RWPE2 (cell line): ENCODE data around the gene PDE7B.

ENCODE experiments used
- ATAC-seq: fragments of 200-7000 bp; cut with Tn5 transposase; 3 replicates; pipeline ENCODE4 v1.9.1; 2021; ENCODE audit warnings: low read depth
- DNase-seq: peaks from one replicate; pipeline ENCODE4 v3.0.0-alpha.2; 2020; ENCODE audit warnings: low spot score
- H3K27ac ChIP-seq: fragments of 450-650 bp; 2 replicates; pipeline ENCODE4 v1.5.1; 2017; ENCODE audit warnings: mild to moderate bottlenecking; ENCODE audit not compliant: poor library complexity, severe bottlenecking
- H3K27me3 ChIP-seq: fragments of 250-450 bp; sonication (Bioruptor Pico); 2 replicates; pipeline ENCODE4 v1.5.1; 2021; ENCODE audit warnings: mild to moderate bottlenecking, moderate library complexity; ENCODE audit not compliant: insufficient read depth, poor library complexity, severe bottlenecking
- H3K36me3 ChIP-seq: fragments of 250-450 bp; sonication (Bioruptor Pico); 2 replicates; pipeline ENCODE4 v1.5.1; 2020; ENCODE audit warnings: low read depth, mild to moderate bottlenecking, moderate library complexity
- H3K4me1 ChIP-seq: fragments of 250-450 bp; sonication (Bioruptor Pico); 2 replicates; pipeline ENCODE4 v1.5.1; 2021; ENCODE audit warnings: mild to moderate bottlenecking, moderate library complexity; ENCODE audit not compliant: insufficient read depth, poor library complexity, severe bottlenecking
- H3K4me3 ChIP-seq: fragments of 250-450 bp; sonication (Bioruptor Pico); 2 replicates; pipeline ENCODE4 v1.5.1; 2021; ENCODE audit warnings: mild to moderate bottlenecking, moderate library complexity; ENCODE audit not compliant: severe bottlenecking
- H3K9me3 ChIP-seq: fragments of 250-450 bp; sonication (Bioruptor Pico); 2 replicates; pipeline ENCODE4 v1.5.1; 2021; ENCODE audit warnings: mild to moderate bottlenecking, moderate library complexity; ENCODE audit not compliant: severe bottlenecking
- TF ChIP-seq, protein P1 (sequence below): fragments of 450-650 bp; IDR thresholded peaks from one replicate; pipeline ENCODE4 v1.5.1; 2017; ENCODE audit warnings: mild to moderate bottlenecking, moderate library complexity; ENCODE audit not compliant: poor library complexity, severe bottlenecking

PDE7B gene

DNA sequence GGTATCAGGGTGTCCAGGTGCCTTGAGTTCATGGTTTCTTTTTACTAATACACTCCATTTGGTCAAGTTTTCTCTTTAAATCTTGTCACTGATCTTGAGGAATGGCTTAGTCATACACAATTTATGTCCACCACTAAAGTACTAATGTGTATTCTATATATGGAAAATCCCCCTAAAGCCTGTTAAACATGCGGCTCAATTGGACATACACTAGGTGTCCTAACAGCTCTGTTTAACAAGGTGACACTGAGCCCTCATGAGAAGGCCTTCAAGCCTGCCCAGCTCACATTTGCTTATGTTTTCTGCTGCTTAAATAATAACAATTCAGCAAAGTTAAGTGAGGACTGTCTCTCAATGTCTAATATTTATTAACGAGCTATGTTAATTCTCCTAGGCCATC lies 31.5 kb downstream of the PDE7B start:
- DNase-seq (no peak), ATAC-seq (no peak)
- no peak overlapping the region for H3K27ac ChIP-seq
- peaks cover 11% of the 10 kb centered on the region for H3K4me1 ChIP-seq
- H3K4me3 ChIP-seq: no peak overlapping the region
- no peaks in the 10 kb centered on the region for H3K27me3 ChIP-seq
- no peaks in the 10 kb centered on the region for H3K36me3 ChIP-seq
- TF ChIP-seq, protein P1, sequence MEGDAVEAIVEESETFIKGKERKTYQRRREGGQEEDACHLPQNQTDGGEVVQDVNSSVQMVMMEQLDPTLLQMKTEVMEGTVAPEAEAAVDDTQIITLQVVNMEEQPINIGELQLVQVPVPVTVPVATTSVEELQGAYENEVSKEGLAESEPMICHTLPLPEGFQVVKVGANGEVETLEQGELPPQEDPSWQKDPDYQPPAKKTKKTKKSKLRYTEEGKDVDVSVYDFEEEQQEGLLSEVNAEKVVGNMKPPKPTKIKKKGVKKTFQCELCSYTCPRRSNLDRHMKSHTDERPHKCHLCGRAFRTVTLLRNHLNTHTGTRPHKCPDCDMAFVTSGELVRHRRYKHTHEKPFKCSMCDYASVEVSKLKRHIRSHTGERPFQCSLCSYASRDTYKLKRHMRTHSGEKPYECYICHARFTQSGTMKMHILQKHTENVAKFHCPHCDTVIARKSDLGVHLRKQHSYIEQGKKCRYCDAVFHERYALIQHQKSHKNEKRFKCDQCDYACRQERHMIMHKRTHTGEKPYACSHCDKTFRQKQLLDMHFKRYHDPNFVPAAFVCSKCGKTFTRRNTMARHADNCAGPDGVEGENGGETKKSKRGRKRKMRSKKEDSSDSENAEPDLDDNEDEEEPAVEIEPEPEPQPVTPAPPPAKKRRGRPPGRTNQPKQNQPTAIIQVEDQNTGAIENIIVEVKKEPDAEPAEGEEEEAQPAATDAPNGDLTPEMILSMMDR: no peak
- no peaks in the 10 kb centered on the region for H3K9me3 ChIP-seq

GRCh38 chr6:135883536-135883935 lies 32.0 kb downstream of the PDE7B start:
- H3K9me3 ChIP-seq: no peaks in the 10 kb centered on the region
- H3K27ac ChIP-seq: no peak overlapping the region
- TF ChIP-seq, protein P1: no peak
- no peak for ATAC-seq
- H3K4me3 ChIP-seq: no peak overlapping the region
- H3K4me1 ChIP-seq: peaks cover 11% of the 10 kb centered on the region
- H3K27me3 ChIP-seq: no peaks in the 10 kb centered on the region
- no peaks in the 10 kb centered on the region for H3K36me3 ChIP-seq
- DNase-seq: no peak

DNA sequence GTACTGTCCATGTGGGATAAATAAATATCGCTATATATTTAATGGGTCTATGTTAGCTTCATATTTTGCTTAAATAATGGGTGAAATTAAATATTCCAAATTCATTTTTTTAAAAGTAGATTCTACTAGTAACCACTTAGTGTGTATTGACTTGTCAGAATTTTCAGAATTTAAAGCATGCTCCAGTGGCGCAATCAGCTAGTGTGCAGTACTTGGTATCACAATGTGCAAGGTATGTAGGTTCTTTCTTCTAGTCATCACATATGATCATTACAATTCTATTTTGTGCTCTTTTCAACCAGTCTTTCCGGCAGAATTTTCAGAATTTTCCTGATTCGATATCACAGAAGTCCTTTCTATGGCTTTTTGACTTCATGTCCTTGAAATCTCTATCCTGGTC lies 32.6 kb downstream of the PDE7B start:
- no peak overlapping the region for H3K4me3 ChIP-seq
- H3K27me3 ChIP-seq: no peaks in the 10 kb centered on the region
- TF ChIP-seq, protein P1: no peak
- no peak overlapping the region for H3K27ac ChIP-seq
- no peaks in the 10 kb centered on the region for H3K9me3 ChIP-seq
- ATAC-seq (no peak), DNase-seq (no peak)
- peaks cover 11% of the 10 kb centered on the region for H3K4me1 ChIP-seq
- no peaks in the 10 kb centered on the region for H3K36me3 ChIP-seq

GRCh38 chr6:135887069-135887468 lies 35.6 kb downstream of the PDE7B start:
- ATAC-seq: no peak

DNA sequence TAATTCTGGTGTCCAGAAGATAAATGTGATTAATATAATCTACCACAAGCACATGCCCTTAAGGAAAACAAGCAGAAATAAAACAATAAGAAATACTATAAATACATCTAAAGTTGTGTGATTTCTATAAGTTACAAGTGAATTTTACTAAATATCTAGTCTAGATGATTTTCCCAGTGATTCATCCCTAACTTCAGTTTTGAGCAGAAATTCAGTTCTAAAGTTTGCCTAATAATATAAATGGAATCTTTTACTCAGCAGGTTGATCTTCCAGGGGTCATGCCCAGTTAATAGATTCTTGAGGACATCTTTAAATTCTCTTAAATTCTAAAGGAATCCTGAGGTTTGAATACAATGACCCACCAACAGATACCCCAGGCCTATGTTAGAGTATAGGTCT lies 37.3 kb downstream of the PDE7B start:
- ATAC-seq: no peak
- no peaks in the 10 kb centered on the region for H3K9me3 ChIP-seq
- no peak overlapping the region for H3K27ac ChIP-seq
- TF ChIP-seq, protein P1: no peak
- H3K36me3 ChIP-seq: no peaks in the 10 kb centered on the region
- H3K4me1 ChIP-seq: no peaks in the 10 kb centered on the region
- no peak overlapping the region for H3K4me3 ChIP-seq
- no peak for DNase-seq
- H3K27me3 ChIP-seq: no peaks in the 10 kb centered on the region

More at GRCh38 chr6:135887069-135887468, 35.6 kb downstream of the PDE7B start:
- no peaks in the 10 kb centered on the region for H3K27me3 ChIP-seq
- no peak overlapping the region for H3K4me3 ChIP-seq
- H3K4me1 ChIP-seq: no peaks in the 10 kb centered on the region
- no peak for DNase-seq
- H3K36me3 ChIP-seq: no peaks in the 10 kb centered on the region
- TF ChIP-seq, protein P1: no peak
- H3K9me3 ChIP-seq: no peaks in the 10 kb centered on the region
- no peak overlapping the region for H3K27ac ChIP-seq
